B cell (primary cell): ENCODE results near the gene TSPAN14. TPM values are rescaled to one million over a fixed set of nuclear protein-coding genes. Genes with fewer than 3 reads are reported as not detected.

Source experiments
- ATAC-seq: fragments of 200-7000 bp; cut with Tn5 transposase; one replicate; pipeline ENCODE4 v1.10.0; 2021; ENCODE audit warnings: low read depth, mild to moderate bottlenecking, moderate number of reproducible peaks, moderate library complexity
- CTCF ChIA-PET: fragments of 350-600 bp; sonication (Branson Sonifier 250); formaldehyde crosslinking; loops from one replicate; lab custom pipeline; 2021; ENCODE audit warnings: antibody characterized with exemption, inconsistent platforms; lab: Charles Lee
- POLR2A ChIA-PET: fragments of 350-600 bp; sonication (Branson Sonifier 250); formaldehyde crosslinking; loops from one replicate; lab custom pipeline; 2021; ENCODE audit warnings: antibody characterized with exemption; lab: Charles Lee
- DNase-seq: peaks from one replicate; pipeline ENCODE4 v3.0.0; 2013
- H2AFZ ChIP-seq: 2 replicates; pipeline ENCODE4 v1.6.1; 2012; ENCODE audit warnings: mild to moderate bottlenecking, low read depth, low read length; ENCODE audit not compliant: insufficient read depth, poor library complexity, severe bottlenecking
- H3K27ac ChIP-seq, 2 donors: 1 replicate in 1 of 2; 2 replicates in 1 of 2; pipeline ENCODE4 v1.5.1; 2012 to 2013; ENCODE audit warnings: low read length in 2 of 2, mild to moderate bottlenecking in 2 of 2, moderate library complexity in 1 of 2
- H3K27me3 ChIP-seq, 4 experiments: fragments of 200-600 bp in 1 of 4; sonication (generic) in 1 of 4; replicated peaks in 1 of 4; 1 replicate in 2 of 4; 2 replicates in 2 of 4; pipeline versions ENCODE4 v1.6.1 to v1.7.0; 2013 to 2016; ENCODE audit warnings: low read length in 3 of 4, mild to moderate bottlenecking in 2 of 4, mixed read lengths in 1 of 4, moderate library complexity in 1 of 4; ENCODE audit not compliant: insufficient read depth in 4 of 4, control insufficient read depth in 3 of 4; ENCODE audit errors: control extremely low read depth in 1 of 4
- H3K36me3 ChIP-seq, 2 experiments: replicated peaks in 1 of 2; 1 replicate in 1 of 2; 2 replicates in 1 of 2; pipeline versions ENCODE4 v1.6.1 to v1.7.1; 2013; ENCODE audit warnings: low read length in 1 of 2; ENCODE audit not compliant: insufficient read depth in 2 of 2, control insufficient read depth in 1 of 2; ENCODE audit errors: control extremely low read depth in 1 of 2, extremely low read depth in 1 of 2
- H3K4me1 ChIP-seq, 2 donors: fragments of 200-600 bp in 1 of 2; sonication (generic) in 1 of 2; 1 replicate in 1 of 2; 2 replicates in 1 of 2; pipeline versions ENCODE4 v1.5.1 to v1.6.1; 2013 to 2017; ENCODE audit warnings: low read length in 2 of 2; ENCODE audit not compliant: control insufficient read depth in 2 of 2, insufficient read depth in 2 of 2
- H3K4me2 ChIP-seq: replicated peaks from 2 replicates; pipeline ENCODE3; 2012; ENCODE audit warnings: mild to moderate bottlenecking, low read depth, low read length; ENCODE audit not compliant: poor library complexity, severe bottlenecking
- H3K4me3 ChIP-seq, 5 experiments: fragments of 200-600 bp in 1 of 5; sonication (generic) in 1 of 5; 1 replicate in 3 of 5; 2 replicates in 2 of 5; pipeline versions ENCODE4 v1.5.1 to v1.7.0; 2011 to 2016; ENCODE audit warnings: low read length in 4 of 5, mild to moderate bottlenecking in 4 of 5, low read depth in 2 of 5, control low read depth in 1 of 5, moderate library complexity in 1 of 5; ENCODE audit not compliant: insufficient read depth in 1 of 5; ENCODE audit errors: control extremely low read depth in 1 of 5, extremely low read depth in 1 of 5
- H3K79me2 ChIP-seq: fragments of 200-600 bp; sonication (generic); one replicate; pipeline ENCODE4 v1.6.0; 2016; ENCODE audit warnings: low read length; ENCODE audit not compliant: control insufficient read depth, insufficient read depth
- H3K9ac ChIP-seq: fragments of 200-600 bp; sonication (generic); 2 replicates; pipeline ENCODE4 v1.6.1; 2017; ENCODE audit warnings: mild to moderate bottlenecking, low read length, moderate library complexity
- H3K9me3 ChIP-seq, 3 donors: one replicate each; pipeline versions ENCODE4 v1.6.1 to v1.7.1; 2013; ENCODE audit warnings: low read length in 2 of 3; ENCODE audit not compliant: control insufficient read depth in 2 of 3, insufficient read depth in 1 of 3; ENCODE audit errors: control extremely low read depth in 1 of 3
- H4K20me1 ChIP-seq: 2 replicates; pipeline ENCODE4 v1.6.0; 2012; ENCODE audit warnings: mild to moderate bottlenecking, low read length; ENCODE audit not compliant: insufficient read depth, control insufficient read depth, poor library complexity, severe bottlenecking
- H3K27ac Mint-ChIP-seq: one replicate; pipeline ENCODE4 v1.8.0; 2021; ENCODE audit warnings: mixed read lengths
- H3K27me3 Mint-ChIP-seq: one replicate; pipeline ENCODE4 v1.8.0; 2021; ENCODE audit warnings: mixed read lengths
- H3K4me1 Mint-ChIP-seq: one replicate; pipeline ENCODE4 v1.8.0; 2021; ENCODE audit warnings: mixed read lengths
- H3K4me3 Mint-ChIP-seq: one replicate; pipeline ENCODE4 v1.8.0; 2021; ENCODE audit warnings: mixed read lengths
- H3K9me3 Mint-ChIP-seq: one replicate; pipeline ENCODE4 v1.8.0; 2022; ENCODE audit warnings: mixed read lengths; ENCODE audit not compliant: insufficient read depth
- EZH2 ChIP-seq: IDR thresholded peaks from 2 replicates; pipeline ENCODE4 v1.6.1; 2012; ENCODE audit warnings: borderline replicate concordance, low read depth, mild to moderate bottlenecking, moderate library complexity, low read length; ENCODE audit not compliant: insufficient read depth, poor library complexity, severe bottlenecking
- WGBS: methylation state at CpG from one replicate; pipeline ENCODE4 v1.1.5; 2013; ENCODE audit warnings: missing lambda C conversion rate; ENCODE audit not compliant: insufficient coverage; 5-methylcytosine and 5-hydroxymethylcytosine counted together
- intact Hi-C: fragments of 100-400 bp; cut with micrococcal nuclease; formaldehyde crosslinking; loops from one replicate; pipeline ENCODE4 v1.10.0; 2022
- polyA plus RNA-seq: library from polyadenylated mRNA; depleted of rRNA; stranded (reverse); fragments of >200 nt; gene quantifications from 2 replicates; pipeline ENCODE4 v1.2.3, GENCODE V29; 2012
- total RNA-seq, 2 donors: library from RNA; stranded (reverse); fragments of 120-200 nt in 1 of 2; gene quantifications; 1 replicate in 1 of 2; 2 replicates in 1 of 2; pipeline versions ENCODE4 v1.2.3 to v1.2.4, GENCODE V29; 2013 to 2022
- TF ChIP-seq, protein P1 (sequence below): fragments of 200-600 bp; IDR thresholded peaks from one replicate; pipeline ENCODE4 v1.8.0; 2022; ENCODE audit warnings: antibody characterized with exemption, mild to moderate bottlenecking

Gene TSPAN14
- total and polyA plus RNA-seq, 2 donors (not counting 1 experiment from before 2014, with no cell fraction given): 27.8 to 55.3 TPM

DNA sequence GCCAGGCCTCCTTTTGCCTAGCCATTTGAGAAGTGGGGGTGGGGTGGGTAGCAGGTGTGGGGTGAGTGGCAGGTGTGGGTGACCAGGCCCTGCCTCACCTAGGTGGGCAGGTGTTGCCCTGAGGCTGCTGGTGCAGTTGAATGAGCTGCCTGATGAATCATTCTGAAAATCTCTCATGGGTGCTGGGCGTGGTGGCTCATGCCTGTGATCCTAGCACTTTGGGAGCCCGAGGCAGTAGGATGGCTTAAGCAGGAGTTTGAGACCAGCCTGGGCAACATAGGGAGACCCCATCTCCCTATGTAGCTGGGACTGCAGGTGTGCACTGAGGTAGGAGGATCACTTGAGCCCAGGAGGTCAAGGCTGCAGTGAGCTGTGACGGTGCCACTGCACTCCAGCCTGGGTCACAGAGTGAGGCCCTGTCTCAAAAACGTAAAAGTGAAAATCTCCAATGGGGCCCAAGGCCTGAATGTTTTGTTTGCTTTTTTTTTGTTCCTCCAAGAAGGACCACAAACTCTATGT is 17.7 kb downstream of the TSPAN14 start:
- no peaks in the 10 kb centered on the region for H3K9me3 Mint-ChIP-seq
- intact Hi-C loops: loop anchor here (1.0 to 2.0 kb wide), 3 partner anchors 8 to 29 kb away; partner anchors contain the start of gene TSPAN14
- Histone ChIP-seq H4K20me1 (peaks cover 62% of the 10 kb centered on the region), H3K27me3 (no peaks in the 10 kb centered on the region), H3K79me2 (peaks cover 94% of the 10 kb centered on the region), H3K36me3 (peaks cover 0 to 33% of the 10 kb centered on the region in 2 experiments), H3K4me3 (no peak overlapping the region), H3K9me3 (no peaks in the 10 kb centered on the region), H2AFZ (no peak overlapping the region), H3K4me1 (peaks cover 46 to 55% of the 10 kb centered on the region in 2 donors), H3K27ac (peak overlapping the region; percentile 32 to 75), H3K9ac (no peak overlapping the region), H3K4me2 (peak overlapping the region; percentile 34)
- TF ChIP-seq EZH2: no peak
- TF ChIP-seq, protein P1, sequence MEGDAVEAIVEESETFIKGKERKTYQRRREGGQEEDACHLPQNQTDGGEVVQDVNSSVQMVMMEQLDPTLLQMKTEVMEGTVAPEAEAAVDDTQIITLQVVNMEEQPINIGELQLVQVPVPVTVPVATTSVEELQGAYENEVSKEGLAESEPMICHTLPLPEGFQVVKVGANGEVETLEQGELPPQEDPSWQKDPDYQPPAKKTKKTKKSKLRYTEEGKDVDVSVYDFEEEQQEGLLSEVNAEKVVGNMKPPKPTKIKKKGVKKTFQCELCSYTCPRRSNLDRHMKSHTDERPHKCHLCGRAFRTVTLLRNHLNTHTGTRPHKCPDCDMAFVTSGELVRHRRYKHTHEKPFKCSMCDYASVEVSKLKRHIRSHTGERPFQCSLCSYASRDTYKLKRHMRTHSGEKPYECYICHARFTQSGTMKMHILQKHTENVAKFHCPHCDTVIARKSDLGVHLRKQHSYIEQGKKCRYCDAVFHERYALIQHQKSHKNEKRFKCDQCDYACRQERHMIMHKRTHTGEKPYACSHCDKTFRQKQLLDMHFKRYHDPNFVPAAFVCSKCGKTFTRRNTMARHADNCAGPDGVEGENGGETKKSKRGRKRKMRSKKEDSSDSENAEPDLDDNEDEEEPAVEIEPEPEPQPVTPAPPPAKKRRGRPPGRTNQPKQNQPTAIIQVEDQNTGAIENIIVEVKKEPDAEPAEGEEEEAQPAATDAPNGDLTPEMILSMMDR: no peak
- H3K4me1 Mint-ChIP-seq: peaks cover 68% of the 10 kb centered on the region
- ATAC-seq: peak; percentile 46
- peak overlapping the region; percentile 89 for H3K27ac Mint-ChIP-seq
- H3K27me3 Mint-ChIP-seq: no peaks in the 10 kb centered on the region
- no peak for DNase-seq
- peak overlapping the region; percentile 60 for H3K4me3 Mint-ChIP-seq
- POLR2A ChIA-PET: interaction anchor here (1.4 to 2.5 kb wide), 3 partner anchors 13 to 33 kb away, joined by 3 to 13 read pairs (median 8); partner anchors contain the start of gene TSPAN14
- 59% methylated on average over 4 of the region's 4 CpGs for WGBS
- CTCF ChIA-PET: interaction anchor here (1.6 to 6.9 kb wide), 5 partner anchors 9 to 33 kb away, joined by 5 to 51 read pairs (median 12); no protein-coding TSS in a partner anchor
